SU-DHL-6 (cell line): Measurements from ENCODE around the gene UMAD1.
"Not testable (repeated sequence)": the region's sequence is repeated elsewhere in the genome, so short reads cannot be mapped to it uniquely, and the experiment has no call there.

Experiments used
- H2AFZ ChIP-seq: fragments of 200-600 bp; sonication (generic); 2 replicates; pipeline ENCODE4 v1.6.1; 2014; ENCODE audit warnings: low read depth, mild to moderate bottlenecking, moderate library complexity, mixed read lengths, antibody characterized with exemption, low read length; ENCODE audit not compliant: severe bottlenecking
- H3F3A ChIP-seq: fragments of 200-600 bp; shearing (Covaris generic); 2 replicates; pipeline ENCODE4 v1.6.0; 2016; ENCODE audit warnings: antibody characterized with exemption, mild to moderate bottlenecking; ENCODE audit not compliant: insufficient read depth
- H3K27ac ChIP-seq: fragments of 200-600 bp; sonication (generic); 2 replicates; pipeline ENCODE4 v1.5.1; 2016; ENCODE audit warnings: low read depth, mild to moderate bottlenecking, low read length, moderate library complexity, mixed read lengths
- H3K27me3 ChIP-seq: fragments of 200-600 bp; sonication (generic), shearing (Covaris generic); 2 replicates; pipeline ENCODE4 v1.6.0; 2014; ENCODE audit warnings: mild to moderate bottlenecking, low read length
- H3K36me3 ChIP-seq: fragments of 200-600 bp; sonication (generic); 2 replicates; pipeline ENCODE4 v1.6.1; 2014; ENCODE audit warnings: mild to moderate bottlenecking, low read length, mixed read lengths
- H3K4me2 ChIP-seq: fragments of 300-600, 200-600 bp; shearing (Covaris generic), sonication (generic); 2 replicates; pipeline ENCODE4 v1.6.0; 2014; ENCODE audit warnings: low read length, low read depth, mild to moderate bottlenecking; ENCODE audit not compliant: poor library complexity, severe bottlenecking
- H3K4me3 ChIP-seq: fragments of 200-600 bp; sonication (generic); 2 replicates; pipeline ENCODE4 v1.5.1; 2014; ENCODE audit warnings: antibody characterized with exemption, low read length, mild to moderate bottlenecking, mixed read lengths; ENCODE audit not compliant: insufficient read depth, poor library complexity, severe bottlenecking
- H3K79me2 ChIP-seq: fragments of 200-600 bp; sonication (generic); 2 replicates; pipeline ENCODE4 v1.6.1; 2014; ENCODE audit warnings: mild to moderate bottlenecking, low read length, moderate library complexity; ENCODE audit not compliant: insufficient read depth
- H3K9ac ChIP-seq: fragments of 200-600 bp; sonication (generic); 2 replicates; pipeline ENCODE4 v1.7.0; 2014; ENCODE audit warnings: mild to moderate bottlenecking, low read length
- H3K9me2 ChIP-seq: fragments of 200-600 bp; sonication (generic); replicated peaks from 2 replicates; pipeline ENCODE4 v1.6.1; 2014; ENCODE audit warnings: low read length; ENCODE audit not compliant: insufficient read depth
- H3K9me3 ChIP-seq: fragments of 200-600 bp; sonication (generic); 2 replicates; pipeline ENCODE4 v1.6.1; 2014; ENCODE audit warnings: low read length, mixed read lengths; ENCODE audit not compliant: insufficient read depth
- H4K20me1 ChIP-seq: fragments of 200-600 bp; sonication (generic); 2 replicates; pipeline ENCODE4 v1.6.1; 2014; ENCODE audit warnings: low read depth, mild to moderate bottlenecking, antibody characterized with exemption, low read length, moderate library complexity, mixed read lengths
- CTCF ChIP-seq: fragments of 200-600 bp; sonication (generic); IDR thresholded peaks from one replicate; pipeline ENCODE4 v1.5.1; 2017; ENCODE audit warnings: antibody characterized with exemption, mild to moderate bottlenecking, low read length, moderate library complexity; ENCODE audit not compliant: insufficient read depth, poor library complexity, severe bottlenecking
- EZH2phosphoT487 ChIP-seq: fragments of 200-600 bp; sonication (generic), shearing (Covaris generic); conservative IDR thresholded peaks from 2 replicates; pipeline ENCODE4 v1.6.1; 2018; ENCODE audit warnings: mild to moderate bottlenecking, antibody characterized with exemption, low read length, moderate library complexity, mixed read lengths

Gene UMAD1

DNA sequence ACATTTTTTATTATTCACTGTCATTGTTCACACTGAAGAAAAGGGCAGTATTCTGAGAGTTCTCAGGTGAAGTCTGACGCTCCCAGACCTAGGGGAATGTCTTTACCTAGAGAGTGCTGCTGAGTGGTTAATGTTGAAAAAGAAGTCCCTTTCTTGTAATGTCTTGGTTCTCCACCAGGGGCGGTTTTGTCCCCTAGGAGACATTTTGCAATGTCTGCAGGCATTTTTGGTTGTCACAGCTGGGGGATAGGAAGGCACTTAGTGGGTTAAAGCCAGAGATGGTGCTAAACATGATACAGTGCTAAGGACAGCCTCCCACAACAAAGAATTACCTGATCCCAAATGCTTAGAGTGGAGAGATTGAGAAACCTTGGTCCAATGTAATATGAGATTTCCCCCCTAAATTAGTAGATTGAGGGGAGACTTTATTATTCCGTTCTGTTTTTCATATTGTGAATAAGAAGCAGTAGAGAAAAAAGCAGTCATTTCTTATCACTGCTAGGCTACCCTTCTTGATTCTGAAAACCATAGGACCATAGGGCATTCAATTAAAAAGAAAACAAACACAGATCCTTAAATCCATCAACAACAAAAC, 13.1 kb downstream of the UMAD1 start:
- H3K27me3 ChIP-seq = no peaks in the 10 kb centered on the region
- no peaks in the 10 kb centered on the region for H4K20me1 ChIP-seq
- no peaks in the 10 kb centered on the region for H3K9me3 ChIP-seq
- peaks cover 36% of the 10 kb centered on the region for H3K79me2 ChIP-seq
- H3F3A ChIP-seq = no peaks in the 10 kb centered on the region
- H2AFZ ChIP-seq = no peak overlapping the region
- H3K4me2 ChIP-seq = no peak overlapping the region
- no peak overlapping the region for H3K27ac ChIP-seq
- no peak overlapping the region for H3K9ac ChIP-seq
- no peak overlapping the region for H3K4me3 ChIP-seq
- TF ChIP-seq CTCF (peak; percentile 73), EZH2phosphoT487 (no peak)
- H3K9me2 ChIP-seq = no peaks in the 10 kb centered on the region
- no peaks in the 10 kb centered on the region for H3K36me3 ChIP-seq

GRCh38 chr7:7654964-7655715, 14.6 kb downstream of the UMAD1 start:
- Histone ChIP-seq H2AFZ (no peak overlapping the region), H3K79me2 (peaks cover 30% of the 10 kb centered on the region), H3K9ac (no peak overlapping the region), H3K9me3 (no peaks in the 10 kb centered on the region), H3K27me3 (no peaks in the 10 kb centered on the region), H3F3A (no peaks in the 10 kb centered on the region), H3K4me3 (no peak overlapping the region), H3K9me2 (no peaks in the 10 kb centered on the region), H4K20me1 (no peaks in the 10 kb centered on the region), H3K27ac (no peak overlapping the region), H3K4me2 (no peak overlapping the region), H3K36me3 (no peaks in the 10 kb centered on the region)
- TF ChIP-seq EZH2phosphoT487 (no peak), CTCF (no peak)

- not testable (repeated sequence) for H3K27ac ChIP-seq, H3K27me3 ChIP-seq, H3K4me2 ChIP-seq, H2AFZ ChIP-seq, H4K20me1 ChIP-seq, H3K4me3 ChIP-seq, H3K9me2 ChIP-seq, H3K9me3 ChIP-seq, H3K36me3 ChIP-seq, H3F3A ChIP-seq, H3K9ac ChIP-seq
- peaks cover 24% of the 10 kb centered on the region for H3K79me2 ChIP-seq
Measured at GRCh38 chr7:7656459-7656858, 15.9 kb downstream of the UMAD1 start.

DNA sequence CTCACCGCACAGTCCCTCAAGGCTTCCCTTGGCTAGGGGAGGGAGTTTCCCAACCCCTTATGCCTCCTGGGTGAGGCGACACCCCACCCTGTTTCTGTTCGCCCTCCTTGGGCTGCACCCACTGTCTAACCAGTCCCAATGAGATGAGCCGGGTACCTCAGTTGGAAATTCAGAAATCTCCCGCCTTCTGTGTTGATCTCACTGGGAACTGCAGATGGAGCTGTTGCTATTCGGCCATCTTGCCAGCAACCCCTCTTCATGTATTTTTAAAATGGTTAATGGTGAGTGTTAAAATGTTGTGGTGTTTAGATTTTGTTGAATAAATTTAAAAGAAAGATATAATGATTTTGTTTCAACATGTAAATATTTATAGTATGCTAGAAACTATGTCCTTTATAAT, 22.0 kb downstream of the UMAD1 start:
- Histone ChIP-seq H4K20me1 (no peaks in the 10 kb centered on the region), H3K4me2 (no peak overlapping the region), H3K4me3 (no peak overlapping the region), H3K9me2 (no peaks in the 10 kb centered on the region), H3F3A (no peaks in the 10 kb centered on the region), H3K36me3 (no peaks in the 10 kb centered on the region), H2AFZ (no peak overlapping the region), H3K27ac (no peak overlapping the region), H3K9ac (no peak overlapping the region), H3K9me3 (no peaks in the 10 kb centered on the region), H3K79me2 (peaks cover 25% of the 10 kb centered on the region; the same call in 1 of the 2 replicates), H3K27me3 (no peaks in the 10 kb centered on the region)
- no peak for TF ChIP-seq CTCF
- TF ChIP-seq EZH2phosphoT487 = no peak
